GM12878 (cell line): ENCODE measurements around the gene TPI1. TPM values are rescaled to one million over a fixed set of nuclear protein-coding genes. Genes with fewer than 3 reads are reported as not detected.

Source experiments
- ATF7 ChIP-seq: fragments of 450-650 bp; IDR thresholded peaks from 2 replicates; pipeline ENCODE4 v1.6.1; 2016; ENCODE audit warnings: low read depth, mild to moderate bottlenecking
- BHLHE40 ChIP-seq, 2 experiments: fragments of 450-650 bp in 1 of 2; IDR thresholded peaks; 2 replicates each; pipeline ENCODE4 v1.6.1; 2011 to 2017; ENCODE audit warnings: low read depth in 2 of 2, borderline replicate concordance in 1 of 2, improper control_type of control experiment in 1 of 2, low read length in 1 of 2, mild to moderate bottlenecking in 1 of 2
- BMI1 ChIP-seq: fragments of 450-650 bp; IDR thresholded peaks from 2 replicates; pipeline ENCODE4 v1.6.1; 2016; ENCODE audit warnings: mild to moderate bottlenecking, moderate library complexity, borderline replicate concordance
- CEBPB ChIP-seq, 2 experiments: fragments of 150-350 bp in 1 of 2; IDR thresholded peaks; 2 replicates each; pipeline ENCODE4 v1.6.1; 2012 to 2014; ENCODE audit warnings: low read depth in 2 of 2, low read length in 2 of 2, borderline replicate concordance in 1 of 2, inconsistent platforms in 1 of 2
- CHD1 ChIP-seq: IDR thresholded peaks from 2 replicates; pipeline ENCODE4 v1.6.1; 2012; ENCODE audit warnings: low read depth, low read length, improper control_type of control experiment
- CREB1 ChIP-seq: IDR thresholded peaks from 2 replicates; pipeline ENCODE4 v1.6.1; 2012; ENCODE audit warnings: low read depth, mild to moderate bottlenecking, inconsistent platforms
- EGR1 ChIP-seq, 2 experiments: IDR thresholded peaks; 1 replicate in 1 of 2; 2 replicates in 1 of 2; pipeline ENCODE4 v1.6.1; 2011 to 2012; ENCODE audit warnings: low read depth in 2 of 2, low read length in 2 of 2, borderline replicate concordance in 1 of 2, mild to moderate bottlenecking in 1 of 2, moderate library complexity in 1 of 2
- EZH2 ChIP-seq: IDR thresholded peaks from 2 replicates; pipeline ENCODE4 v1.6.1; 2012; ENCODE audit warnings: low read depth, mild to moderate bottlenecking, control low read depth, inconsistent platforms, low read length, borderline replicate concordance; ENCODE audit not compliant: control insufficient read depth
- IRF4 ChIP-seq: IDR thresholded peaks from 2 replicates; pipeline ENCODE4 v1.6.1; 2011; ENCODE audit warnings: low read depth, low read length
- KLF5 ChIP-seq: fragments of 450-650 bp; IDR thresholded peaks from 2 replicates; pipeline ENCODE4 v1.6.1; 2014; ENCODE audit warnings: mild to moderate bottlenecking; ENCODE audit not compliant: partially characterized antibody
- MAX ChIP-seq: IDR thresholded peaks from 2 replicates; pipeline ENCODE4 v1.6.1; 2012; ENCODE audit warnings: low read depth, low read length, improper control_type of control experiment
- MEF2B ChIP-seq: fragments of 450-650 bp; IDR thresholded peaks from 2 replicates; pipeline ENCODE4 v1.6.1; 2018; ENCODE audit warnings: mild to moderate bottlenecking, moderate library complexity; ENCODE audit not compliant: partially characterized antibody, poor library complexity, severe bottlenecking
- MYC ChIP-seq: IDR thresholded peaks from 2 replicates; pipeline ENCODE4 v1.6.1; 2011; ENCODE audit warnings: mild to moderate bottlenecking, low read length, moderate library complexity, inconsistent platforms; ENCODE audit not compliant: insufficient read depth, insufficient replicate concordance, insufficient read length, severe bottlenecking
- NFIC ChIP-seq: IDR thresholded peaks from 2 replicates; pipeline ENCODE4 v1.6.1; 2012; ENCODE audit warnings: low read depth, mild to moderate bottlenecking, inconsistent platforms, low read length, moderate library complexity
- NFYA ChIP-seq: IDR thresholded peaks from 2 replicates; pipeline ENCODE4 v1.6.1; 2011; ENCODE audit warnings: low read depth, mild to moderate bottlenecking, low read length, improper control_type of control experiment, borderline replicate concordance
- PAX5 ChIP-seq: IDR thresholded peaks from 2 replicates; pipeline ENCODE4 v1.6.1; 2011; ENCODE audit warnings: low read depth, low read length, borderline replicate concordance
- PAX8 ChIP-seq: fragments of 450-650 bp; IDR thresholded peaks from 2 replicates; pipeline ENCODE4 v1.6.1; 2017; ENCODE audit warnings: mild to moderate bottlenecking, moderate library complexity
- PKNOX1 ChIP-seq: fragments of 450-650 bp; IDR thresholded peaks from 2 replicates; pipeline ENCODE4 v1.6.1; 2016; ENCODE audit warnings: mild to moderate bottlenecking
- RELA ChIP-seq: fragments of 450-650 bp; IDR thresholded peaks from 2 replicates; pipeline ENCODE4 v1.8.0; 2014; ENCODE audit warnings: borderline replicate concordance; ENCODE audit not compliant: partially characterized antibody
- RUNX3 ChIP-seq: IDR thresholded peaks from 2 replicates; pipeline ENCODE4 v1.6.1; 2012; ENCODE audit warnings: low read length, inconsistent platforms
- SP1 ChIP-seq: IDR thresholded peaks from one replicate; pipeline ENCODE4 v1.6.1; 2011; ENCODE audit warnings: low read depth, low read length
- SUZ12 ChIP-seq: fragments of 200-600 bp; sonication (generic); IDR thresholded peaks from one replicate; pipeline ENCODE4 v1.6.1; 2018; ENCODE audit warnings: antibody characterized with exemption, mild to moderate bottlenecking; ENCODE audit not compliant: unreplicated experiment
- ZBTB11 ChIP-seq: fragments of 450-650 bp; formaldehyde crosslinking; IDR thresholded peaks from 2 replicates; pipeline ENCODE4 v1.5.0; 2022; ENCODE audit warnings: mild to moderate bottlenecking, missing genetic modification characterization
- ZNF274 ChIP-seq: IDR thresholded peaks from one replicate; pipeline ENCODE4 v1.8.0; 2011; ENCODE audit not compliant: insufficient read length, insufficient read depth
- polyA plus RNA-seq, 11 experiments: library from polyadenylated mRNA; depleted of rRNA in 4 of 11; unstranded in 6 of 11; stranded (reverse) in 5 of 11; fragments of >200 nt; fragmentation: Nextera tagmentation in 4 of 11; fragmentation: Illumina TruSeq in 1 of 11; extraction: Ambion mirVana in 4 of 11; extraction: Trizol in 1 of 11; gene quantifications; 1 replicate in 1 of 11; 2 replicates in 10 of 11; pipeline versions ENCODE4 v1.2.1 to v1.2.3, GENCODE V29; 2011 to 2016; ENCODE audit warnings: inconsistent platforms in 2 of 11, missing spikeins in 2 of 11, low read depth in 1 of 11
- total RNA-seq, 4 experiments: library from RNA; depleted of rRNA in 3 of 4; stranded (reverse); fragments of >200 nt in 3 of 4; fragmentation: Illumina TruSeq in 1 of 4; extraction: Trizol in 1 of 4; gene quantifications; 2 replicates each; pipeline versions ENCODE4 v1.2.1 to v1.2.3, GENCODE V29; 2013 to 2021

Gene TPI1
- total and polyA plus RNA-seq, 10 of the 15 experiments (the other 5 are each of a cell fraction or from before 2014, with no cell fraction given) = 916 to 7,349 (median 1,677) TPM

GRCh38 chr12:6828781-6829535 lies 38.4 kb upstream of the TPI1 start (continued):
- TF ChIP-seq ZBTB11 (CRISPR knock-in tag) = no peak
- TF ChIP-seq CEBPB (IDR thresholded peaks at IDR 0.05; ENCODE audit: borderline replicate concordance in 1 of 2, low read depth in 2 of 2, low read length in 2 of 2) = no peak
- peak; percentile 44; the same call in 1 of the 2 replicates for TF ChIP-seq RUNX3
- no peak for TF ChIP-seq NFIC
- TF ChIP-seq PKNOX1 = 0 out of 2 replicates have a peak, but pooled peaks have one; percentile 10
- 0 out of 2 replicates have a peak, but pooled peaks have one; percentile 11 for TF ChIP-seq EZH2
- TF ChIP-seq NFYA = no peak
- TF ChIP-seq BHLHE40 (IDR thresholded peaks at IDR 0.05; ENCODE audit: borderline replicate concordance in 1 of 2, low read depth in 2 of 2, low read length in 1 of 2) = peak in 1 of 2 experiments; percentile 15; a peak in 1 of 4 replicates
- no peak for TF ChIP-seq ZNF274
- peak; percentile 53 to 81 for TF ChIP-seq EGR1 (IDR thresholded peaks at IDR 0.05; ENCODE audit: borderline replicate concordance in 1 of 2, low read depth in 2 of 2, low read length in 2 of 2)
- peak; percentile 7 for TF ChIP-seq RELA
- no peak for TF ChIP-seq MYC
- TF ChIP-seq KLF5 = no peak
- TF ChIP-seq PAX5 = no peak
- no peak for TF ChIP-seq CREB1
- TF ChIP-seq IRF4 = no peak
- TF ChIP-seq MAX = no peak
- TF ChIP-seq SP1 = peak; percentile 35
- TF ChIP-seq SUZ12 = peak; percentile 37
- TF ChIP-seq MEF2B = peak; percentile 33
- peak; percentile 45; the same call in 1 of the 2 replicates for TF ChIP-seq BMI1
- no peak for TF ChIP-seq CHD1
- no peak for TF ChIP-seq PAX8
- peak; percentile 77 for TF ChIP-seq ATF7
